ENCODE data around the gene SPOCK1. TPM values are rescaled to one million over a fixed set of nuclear protein-coding genes. Genes with fewer than 3 reads are reported as not detected.

Gene SPOCK1
- total and polyA plus RNA-seq, 9 of the 15 experiments (the other 6 are each of a cell fraction or from before 2014, with no cell fraction given), result 0.01 to 0.35 (median 0.04) TPM; not detected in 6

- Histone ChIP-seq H3K4me2 (ENCODE audit: insufficient read depth, low read length) (no peak overlapping the region), H3K27me3 (ENCODE audit: control insufficient read depth in 2 of 2, insufficient read depth in 2 of 2, low read length in 2 of 2) (no peaks in the 10 kb centered on the region), H3K9me1 (ENCODE audit: control insufficient read depth, insufficient read depth, low read length) (no peaks in the 10 kb centered on the region), H3K9me3 (replicated peaks; ENCODE audit: control insufficient read depth, insufficient read depth, low read depth, low read length) (no peaks in the 10 kb centered on the region), H3K27ac (ENCODE audit: extremely low read depth, low read depth, low read length) (no peak overlapping the region), H3K36me3 (ENCODE audit: control insufficient read depth, insufficient read depth, low read length) (no peaks in the 10 kb centered on the region), H3K9ac (ENCODE audit: insufficient read depth in 1 of 2, low read depth in 2 of 2, low read length in 2 of 2) (no peak overlapping the region), H3K79me2 (ENCODE audit: control insufficient read depth, insufficient read depth, low read length) (no peaks in the 10 kb centered on the region), H2AFZ (ENCODE audit: low read depth, low read length) (no peak overlapping the region), H3K4me1 (replicated peaks in 1 of 2; ENCODE audit: control insufficient read depth in 2 of 2, insufficient read depth in 2 of 2, low read length in 2 of 2) (no peaks in the 10 kb centered on the region), H3K4me3 (no peak overlapping the region), H4K20me1 (replicated peaks; ENCODE audit: control insufficient read depth, insufficient read depth, low read length) (no peaks in the 10 kb centered on the region)
- no TSS peak for BruUV-seq (replicated peaks)
- ATAC-seq, result no peak
- no peak for DNase-seq (ENCODE audit: extremely low read depth in 1 of 4, low spot score in 3 of 4)
- WGBS (ENCODE audit: insufficient coverage, low coverage, missing lambda C conversion rate), result 0% methylated on average over 6 of the region's 6 CpGs
- POLR2A ChIA-PET, result interaction anchor here (0.8 to 1.8 kb wide), 2 partner anchors 33 to 77 kb away, joined by 3 to 4 read pairs; no protein-coding TSS in a partner anchor
- CTCF ChIA-PET (ENCODE audit: low intra/inter-chr PET ratio), result no interaction called here
- intact Hi-C loops (cut with micrococcal nuclease), result loop anchor here (2.0 kb wide), 1 partner anchor 53 kb away; no protein-coding TSS in a partner anchor
- in situ Hi-C loops (cut with MboI), result no loop called here
- FAIRE-seq, result no peak
- no peak for TF ChIP-seq HNRNPUL1 (IDR thresholded peaks at IDR 0.05; ENCODE audit: low read length)
- TF ChIP-seq ARNT (IDR thresholded peaks at IDR 0.05), result no peak
- no peak for TF ChIP-seq ETS1 (conservative IDR thresholded peaks at IDR 0.05; ENCODE audit: control insufficient read depth, low read depth, low read length)
- no peak for TF ChIP-seq CHCHD3 (CRISPR knock-in tag; IDR thresholded peaks at IDR 0.05)
- no peak for TF ChIP-seq CHD1 (IDR thresholded peaks at IDR 0.05; ENCODE audit: low read length)
- no peak for TF ChIP-seq PCBP2 (IDR thresholded peaks at IDR 0.05; ENCODE audit: low read depth, low read length, poor library complexity, severe bottlenecking)
Measured at GRCh38 chr5:137205231-137206027, 293.7 kb downstream of the SPOCK1 start.
